ENCODE data around the gene CDSN.
"Not testable (repeated sequence)": the region's sequence is repeated elsewhere in the genome, so short reads cannot be mapped to it uniquely, and the experiment has no call there.

CDSN gene, protein sequence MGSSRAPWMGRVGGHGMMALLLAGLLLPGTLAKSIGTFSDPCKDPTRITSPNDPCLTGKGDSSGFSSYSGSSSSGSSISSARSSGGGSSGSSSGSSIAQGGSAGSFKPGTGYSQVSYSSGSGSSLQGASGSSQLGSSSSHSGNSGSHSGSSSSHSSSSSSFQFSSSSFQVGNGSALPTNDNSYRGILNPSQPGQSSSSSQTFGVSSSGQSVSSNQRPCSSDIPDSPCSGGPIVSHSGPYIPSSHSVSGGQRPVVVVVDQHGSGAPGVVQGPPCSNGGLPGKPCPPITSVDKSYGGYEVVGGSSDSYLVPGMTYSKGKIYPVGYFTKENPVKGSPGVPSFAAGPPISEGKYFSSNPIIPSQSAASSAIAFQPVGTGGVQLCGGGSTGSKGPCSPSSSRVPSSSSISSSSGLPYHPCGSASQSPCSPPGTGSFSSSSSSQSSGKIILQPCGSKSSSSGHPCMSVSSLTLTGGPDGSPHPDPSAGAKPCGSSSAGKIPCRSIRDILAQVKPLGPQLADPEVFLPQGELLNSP

DNA sequence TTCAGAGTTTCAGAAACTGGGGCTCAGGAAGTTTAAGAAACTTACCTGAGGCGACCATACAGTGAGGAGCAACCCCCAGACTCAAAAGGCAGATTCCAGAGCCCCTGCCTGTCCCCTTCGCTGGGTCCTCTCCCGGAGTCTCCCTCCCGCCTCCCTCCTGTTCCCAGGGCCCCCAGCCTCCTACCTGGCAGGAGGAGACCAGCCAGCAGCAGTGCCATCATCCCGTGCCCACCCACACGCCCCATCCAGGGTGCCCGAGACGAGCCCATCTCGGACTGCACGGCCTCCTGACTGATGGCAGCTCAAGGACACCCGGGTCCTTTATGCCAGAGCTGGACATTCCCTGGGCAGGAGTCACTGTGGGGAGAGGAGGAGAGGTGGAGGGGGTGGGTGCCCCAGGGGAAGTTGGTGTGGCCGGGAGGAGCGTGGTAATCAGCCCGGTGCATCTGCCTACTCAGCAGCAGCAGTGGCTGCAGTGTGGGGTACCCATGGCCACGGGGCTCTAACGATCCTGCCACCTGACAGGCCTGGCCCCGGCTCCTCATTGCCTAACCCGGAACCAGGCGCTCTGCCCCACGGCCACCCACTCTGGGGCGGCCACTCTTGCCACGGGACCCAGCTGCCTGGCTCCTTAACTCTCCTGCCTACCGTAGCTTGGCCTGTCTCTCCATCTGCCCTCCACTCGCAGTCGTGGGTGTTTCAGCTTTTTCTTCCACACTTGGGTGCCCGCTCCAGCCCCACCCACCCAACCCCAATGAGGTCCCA lies at the start of gene CDSN:
TSS of gene CDSN (minus strand) at position 296 of the 765 bp plus-strand sequence. CDS start at position 269, 27 bp downstream.
- DNase-seq = no peak

- DNase-seq = no peak
Observed at GRCh38 chr6:31169123-31169857, 49.0 kb upstream of the CDSN start.

DNA sequence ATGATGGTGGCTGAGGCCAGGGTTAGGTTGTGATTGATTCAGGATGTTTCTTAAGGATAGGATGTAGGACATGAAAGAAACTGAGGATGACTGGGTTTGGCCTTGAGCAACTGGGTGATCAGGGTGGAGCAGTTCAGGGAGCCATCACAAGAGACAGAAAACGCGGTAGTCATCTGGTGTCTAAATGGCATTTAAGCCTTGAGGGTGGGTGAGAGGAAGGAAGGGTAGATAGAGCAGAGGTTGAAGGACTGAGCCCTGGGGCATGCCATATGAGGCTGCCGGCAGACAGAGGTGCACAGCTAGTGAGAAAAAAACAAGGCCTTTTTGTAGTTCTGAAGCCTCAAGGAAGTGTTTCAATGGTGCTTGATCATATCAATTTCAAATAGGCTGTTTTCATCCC lies 48.4 kb upstream of the CDSN start:
- DNase-seq = no peak

- no peak for DNase-seq
Observed at GRCh38 chr6:31165986-31166385, 45.7 kb upstream of the CDSN start.

GRCh38 chr6:31165064-31165832 lies 45.0 kb upstream of the CDSN start:
- not testable (repeated sequence) for DNase-seq

GRCh38 chr6:31164475-31165063 lies 44.3 kb upstream of the CDSN start:
- DNase-seq = not testable (repeated sequence)

GRCh38 chr6:31163922-31164321 lies 43.7 kb upstream of the CDSN start:
- DNase-seq = no peak

GRCh38 chr6:31162463-31163165 lies 42.4 kb upstream of the CDSN start:
- DNase-seq = no peak

DNA sequence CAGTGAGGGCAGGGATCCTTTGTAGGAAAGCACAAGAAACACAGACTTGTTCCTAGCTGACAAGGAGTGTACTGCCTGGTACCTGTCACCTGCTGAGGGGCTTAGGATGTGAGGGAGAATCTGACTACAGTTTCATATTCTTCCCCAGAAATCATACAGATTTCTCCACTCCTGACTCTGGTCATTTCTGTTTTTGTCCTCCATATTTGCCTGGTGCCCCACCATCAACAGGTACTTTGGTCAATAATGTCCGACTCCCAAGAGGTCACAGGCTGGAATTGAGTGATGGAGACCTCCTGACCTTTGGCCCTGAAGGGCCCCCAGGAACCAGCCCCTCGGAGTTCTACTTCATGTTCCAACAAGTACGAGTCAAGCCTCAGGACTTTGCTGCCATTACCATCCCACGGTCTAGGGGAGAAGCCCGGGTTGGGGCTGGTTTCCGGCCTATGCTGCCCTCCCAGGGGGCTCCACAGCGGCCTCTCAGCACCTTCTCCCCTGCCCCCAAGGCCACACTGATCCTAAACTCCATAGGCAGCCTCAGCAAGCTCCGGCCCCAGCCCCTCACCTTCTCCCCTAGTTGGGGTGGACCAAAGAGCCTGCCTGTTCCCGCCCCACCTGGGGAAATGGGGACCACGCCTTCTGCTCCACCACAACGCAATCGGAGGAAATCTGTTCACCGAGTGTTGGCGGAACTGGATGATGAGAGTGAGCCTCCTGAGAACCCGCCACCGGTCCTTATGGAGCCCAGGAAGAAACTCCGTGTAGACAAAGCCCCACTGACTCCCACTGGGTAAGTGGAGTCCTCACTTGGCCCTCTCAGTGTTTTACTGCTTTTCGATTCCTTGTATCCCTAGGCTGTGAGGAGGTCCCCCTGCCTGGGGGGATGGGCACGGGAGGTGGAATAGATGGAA lies 41.2 kb upstream of the CDSN start:
- no peak for DNase-seq

DNA sequence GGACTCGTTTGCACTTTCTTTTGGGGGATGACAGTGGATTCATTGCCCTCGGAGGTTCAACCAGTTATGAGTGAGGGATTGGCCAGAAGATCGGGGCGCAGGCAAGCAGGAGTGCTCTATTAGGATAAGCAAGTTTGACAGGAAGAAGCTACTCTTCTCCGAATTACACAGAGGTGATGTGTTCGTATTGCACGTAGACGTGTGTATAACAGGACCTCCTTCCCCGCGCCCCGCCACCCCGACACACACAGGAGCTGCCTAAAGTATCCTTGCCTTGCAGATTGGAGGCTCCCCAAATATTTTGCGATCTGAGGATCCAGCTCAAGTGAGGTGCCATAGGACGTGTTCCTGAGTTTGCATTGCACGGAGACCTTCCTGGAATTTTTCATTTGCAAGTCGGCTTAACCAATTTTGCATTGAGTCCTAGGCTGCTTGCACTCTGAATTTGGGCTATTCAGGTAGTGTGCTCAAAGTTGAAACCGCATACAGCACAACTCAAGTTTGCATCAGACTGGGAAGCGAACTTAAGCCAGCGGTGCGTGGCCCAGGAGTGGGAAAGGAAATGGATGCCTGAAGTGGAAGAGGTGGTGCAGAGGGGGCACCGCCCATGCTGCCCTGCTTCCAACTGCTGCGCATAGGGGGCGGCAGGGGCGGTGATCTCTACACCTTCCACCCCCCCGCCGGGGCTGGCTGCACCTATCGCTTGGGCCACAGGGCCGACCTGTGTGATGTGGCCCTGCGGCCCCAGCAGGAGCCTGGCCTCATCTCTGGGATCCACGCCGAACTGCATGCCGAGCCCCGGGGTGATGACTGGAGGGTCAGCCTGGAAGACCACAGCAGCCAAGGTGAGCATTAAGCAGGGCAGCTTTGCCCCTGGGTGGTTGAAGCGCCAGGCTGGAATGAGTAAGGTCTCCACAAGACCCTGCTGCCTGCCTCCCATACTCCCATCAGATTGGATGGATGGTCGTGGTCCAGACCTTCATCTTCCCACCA lies 38.9 kb upstream of the CDSN start:
- peak; percentile 73 for DNase-seq

- peak; percentile 100 for DNase-seq
Observed at GRCh38 chr6:31158140-31158862, 38.1 kb upstream of the CDSN start, which contains the start of gene TCF19. Gene TCF19, plus strand, starts transcription at chr6:31158589. Its CDS starts 881 bp downstream, at chr6:31159470.

GRCh38 chr6:31157513-31158139 lies 37.4 kb upstream of the CDSN start, which contains the start of gene CCHCR1:
Gene CCHCR1, minus strand, starts transcription at chr6:31157802. Its CDS starts 202 bp downstream, at chr6:31157600.
- no peak for DNase-seq

GRCh38 chr6:31156641-31157040 lies 36.4 kb upstream of the CDSN start:
- no peak for DNase-seq

DNA sequence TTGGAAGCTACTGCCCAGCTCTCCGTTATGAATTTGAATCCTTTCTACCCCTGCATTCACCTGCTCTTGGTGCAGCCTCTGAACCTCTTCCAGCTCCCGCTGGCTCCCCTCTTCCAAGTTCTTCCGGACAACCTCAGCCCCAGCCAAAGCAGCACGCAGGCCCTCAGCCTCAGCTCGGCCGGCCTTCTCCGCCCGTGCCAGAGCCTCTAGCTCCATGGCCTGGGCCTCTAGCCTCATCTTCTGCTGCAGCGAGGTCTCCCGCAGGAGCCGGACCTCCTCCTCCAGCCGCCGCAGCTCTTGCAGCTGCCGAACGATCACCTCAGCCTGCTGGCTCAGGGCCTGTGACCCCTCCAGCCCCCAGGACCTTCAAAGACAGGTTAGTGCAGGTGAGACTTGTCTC lies 34.2 kb upstream of the CDSN start:
- DNase-seq = no peak

DNA sequence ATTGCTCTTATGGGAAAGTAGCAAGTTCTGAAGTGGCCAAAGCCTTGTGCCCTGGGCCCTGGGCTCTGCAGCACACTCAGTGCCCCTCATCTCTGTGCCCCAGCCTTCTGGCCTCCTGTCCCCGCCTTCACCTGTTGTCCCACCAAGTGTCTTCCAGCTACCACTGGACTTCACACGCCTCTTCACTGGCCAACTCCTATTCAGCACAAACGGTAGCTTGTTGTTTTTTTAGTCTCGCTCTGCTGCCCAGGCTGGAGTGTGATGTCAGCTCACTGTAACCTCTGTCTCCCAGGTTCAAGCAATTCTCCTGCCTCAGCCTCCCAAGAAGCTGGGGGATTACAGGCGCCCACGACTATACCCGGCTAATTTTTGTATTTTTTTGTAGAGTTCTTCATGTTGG lies 32.5 kb upstream of the CDSN start:
- DNase-seq = no peak

GRCh38 chr6:31149827-31150447 lies 29.7 kb upstream of the CDSN start:
- DNase-seq = no peak

DNA sequence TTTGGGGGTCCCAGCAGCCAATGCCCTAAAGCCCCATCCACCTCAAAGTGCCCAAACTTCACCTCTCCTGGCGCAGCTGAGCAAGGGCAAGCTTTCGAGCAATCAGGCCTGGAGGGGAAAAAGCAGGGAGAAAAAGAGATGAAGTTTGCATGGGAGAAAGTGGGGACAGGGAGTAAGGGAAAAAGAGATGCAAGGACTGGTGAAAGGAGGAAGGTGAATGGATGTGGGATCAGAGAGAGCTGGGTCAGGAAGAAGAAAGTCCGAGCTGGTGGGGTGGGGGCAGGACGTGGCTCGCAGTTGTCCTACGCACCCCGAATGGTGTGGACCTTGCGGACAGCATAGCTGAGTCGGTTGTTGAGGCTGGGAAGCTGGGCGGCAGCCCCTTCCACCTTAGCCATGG lies 25.1 kb upstream of the CDSN start:
- no peak for DNase-seq
